H9 (cell line): Measurements from ENCODE around the gene MESD. TPM values are rescaled to one million over a fixed set of nuclear protein-coding genes. Genes with fewer than 3 reads are reported as not detected.

ENCODE experiments used
- DNase-seq: peaks from one replicate; pipeline ENCODE4 v3.0.0-alpha.2; 2017
- H2AFZ ChIP-seq: one replicate; pipeline ENCODE4 v1.6.1; 2013; ENCODE audit warnings: mild to moderate bottlenecking, low read length, control low read depth, moderate library complexity
- H2AK5ac ChIP-seq: 2 replicates; pipeline ENCODE4 v1.6.1; 2013; ENCODE audit warnings: low read length, control low read depth, mixed read lengths; ENCODE audit not compliant: insufficient read length
- H2BK120ac ChIP-seq: one replicate; pipeline ENCODE4 v1.6.1; 2013; ENCODE audit warnings: low read depth, mild to moderate bottlenecking, low read length, control low read depth, inconsistent platforms; ENCODE audit not compliant: poor library complexity, severe bottlenecking
- H2BK12ac ChIP-seq: 2 replicates; pipeline ENCODE4 v1.6.1; 2013; ENCODE audit warnings: low read length, control low read depth, mixed read lengths, low read depth; ENCODE audit not compliant: insufficient read length
- H2BK15ac ChIP-seq: 2 replicates; pipeline ENCODE4 v1.6.1; 2013; ENCODE audit warnings: low read depth, low read length, control low read depth
- H2BK20ac ChIP-seq: one replicate; pipeline ENCODE4 v1.6.1; 2013; ENCODE audit warnings: low read depth, mild to moderate bottlenecking, low read length, control low read depth, inconsistent platforms; ENCODE audit not compliant: poor library complexity, severe bottlenecking
- H2BK5ac ChIP-seq: 2 replicates; pipeline ENCODE4 v1.6.1; 2013; ENCODE audit warnings: low read length, control low read depth, mixed read lengths; ENCODE audit not compliant: insufficient read length
- H3K14ac ChIP-seq: 2 replicates; pipeline ENCODE4 v1.6.1; 2013; ENCODE audit warnings: low read length, control low read depth; ENCODE audit not compliant: insufficient read depth
- H3K18ac ChIP-seq: 2 replicates; pipeline ENCODE4 v1.6.1; 2013; ENCODE audit warnings: low read depth, mild to moderate bottlenecking, mixed read lengths, low read length, control low read depth; ENCODE audit not compliant: insufficient read length
- H3K23ac ChIP-seq: 2 replicates; pipeline ENCODE4 v1.6.1; 2013; ENCODE audit warnings: low read length, control low read depth, mixed read lengths, low read depth; ENCODE audit not compliant: insufficient read length
- H3K23me2 ChIP-seq: 2 replicates; pipeline ENCODE4 v1.6.1; 2013; ENCODE audit warnings: low read depth, mild to moderate bottlenecking, mixed read lengths, low read length, control low read depth; ENCODE audit not compliant: insufficient read length, poor library complexity, severe bottlenecking
- H3K27ac ChIP-seq: 2 replicates; pipeline ENCODE4 v1.5.1; 2013; ENCODE audit warnings: low read length, control low read depth, mixed read lengths, low read depth; ENCODE audit not compliant: insufficient read length
- H3K27me3 ChIP-seq: 2 replicates; pipeline ENCODE4 v1.6.1; 2013; ENCODE audit warnings: low read length, control low read depth, inconsistent platforms; ENCODE audit not compliant: insufficient read depth
- H3K4ac ChIP-seq: 2 replicates; pipeline ENCODE4 v1.6.1; 2013; ENCODE audit warnings: low read depth, mild to moderate bottlenecking, control low read depth, inconsistent platforms, low read length, moderate library complexity
- H3K4me1 ChIP-seq: 2 replicates; pipeline ENCODE4 v1.6.1; 2013; ENCODE audit warnings: low read length, control low read depth, inconsistent platforms; ENCODE audit not compliant: insufficient read depth
- H3K4me2 ChIP-seq: 2 replicates; pipeline ENCODE4 v1.6.1; 2013; ENCODE audit warnings: low read length, control low read depth, mixed read lengths; ENCODE audit not compliant: insufficient read length, insufficient read depth
- H3K56ac ChIP-seq: 2 replicates; pipeline ENCODE4 v1.6.1; 2013; ENCODE audit warnings: low read depth, mild to moderate bottlenecking, mixed read lengths, low read length, control low read depth; ENCODE audit not compliant: insufficient read length
- H3K79me1 ChIP-seq: 2 replicates; pipeline ENCODE4 v1.6.1; 2013; ENCODE audit warnings: low read depth, mild to moderate bottlenecking, moderate library complexity, low read length, control low read depth, inconsistent platforms; ENCODE audit not compliant: insufficient read depth, poor library complexity, severe bottlenecking
- H3K79me2 ChIP-seq: 2 replicates; pipeline ENCODE4 v1.6.1; 2013; ENCODE audit warnings: low read length, control low read depth, inconsistent platforms; ENCODE audit not compliant: insufficient read depth
- H3K9ac ChIP-seq: 2 replicates; pipeline ENCODE4 v1.6.1; 2013; ENCODE audit warnings: low read length, control low read depth, mixed read lengths; ENCODE audit not compliant: insufficient read length; ENCODE audit errors: extremely low read depth
- H3K9me3 ChIP-seq: one replicate; pipeline ENCODE4 v1.6.1; 2013; ENCODE audit warnings: low read depth, low read length, inconsistent platforms; ENCODE audit not compliant: control insufficient read depth
- H3T11ph ChIP-seq: one replicate; pipeline ENCODE4 v1.6.1; 2013; ENCODE audit warnings: mild to moderate bottlenecking, low read length, control low read depth, inconsistent platforms
- H4K20me1 ChIP-seq: one replicate; pipeline ENCODE4 v1.6.1; 2013; ENCODE audit not compliant: control insufficient read depth, insufficient read length, insufficient read depth
- H4K5ac ChIP-seq: 2 replicates; pipeline ENCODE4 v1.6.1; 2013; ENCODE audit warnings: low read depth, mild to moderate bottlenecking, mixed read lengths, low read length, control low read depth; ENCODE audit not compliant: insufficient read length
- H4K8ac ChIP-seq: replicated peaks from 2 replicates; pipeline ENCODE4 v1.6.1; 2013; ENCODE audit warnings: low read length, control low read depth, mixed read lengths, low read depth; ENCODE audit not compliant: insufficient read length
- H4K91ac ChIP-seq: 2 replicates; pipeline ENCODE4 v1.6.1; 2013; ENCODE audit warnings: low read depth, mild to moderate bottlenecking, moderate library complexity, mixed read lengths, low read length, control low read depth; ENCODE audit not compliant: insufficient read length
- H3K27ac Mint-ChIP-seq, 3 experiments: 2 replicates in 2 of 3; 3 replicates in 1 of 3; pipeline ENCODE4 v1.8.0; 2020 to 2021; ENCODE audit warnings: mixed read lengths in 3 of 3, mild to moderate bottlenecking in 1 of 3, moderate library complexity in 1 of 3
- H3K27me3 Mint-ChIP-seq: 2 replicates; pipeline ENCODE4 v1.8.0; 2021; ENCODE audit warnings: low read depth, mild to moderate bottlenecking, moderate library complexity, mixed read lengths
- H3K36me3 Mint-ChIP-seq, 3 experiments: 2 replicates in 2 of 3; 3 replicates in 1 of 3; pipeline ENCODE4 v1.8.0; 2020 to 2021; ENCODE audit warnings: low read depth in 3 of 3, mixed read lengths in 3 of 3; ENCODE audit not compliant: insufficient read depth in 1 of 3
- H3K4me1 Mint-ChIP-seq, 2 experiments: 2 replicates each; pipeline ENCODE4 v1.8.0; 2020; ENCODE audit warnings: mixed read lengths in 2 of 2
- H3K4me3 Mint-ChIP-seq, 2 experiments: 2 replicates in 1 of 2; 3 replicates in 1 of 2; pipeline ENCODE4 v1.8.0; 2020 to 2021; ENCODE audit warnings: mild to moderate bottlenecking in 2 of 2, mixed read lengths in 2 of 2, moderate library complexity in 1 of 2
- H3K9me3 Mint-ChIP-seq, 2 experiments: 2 replicates in 1 of 2; 3 replicates in 1 of 2; pipeline ENCODE4 v1.8.0; 2020; ENCODE audit warnings: mild to moderate bottlenecking in 2 of 2, mixed read lengths in 2 of 2, moderate library complexity in 1 of 2
- WGBS: extraction: QIAGEN DNeasy Blood & Tissue Kit; methylation state at CpG from one replicate; pipeline ENCODE4 v1.1.7; 2013; ENCODE audit warnings: missing lambda C conversion rate, low lambda C conversion rate, mixed read lengths; ENCODE audit not compliant: insufficient read length; ENCODE audit errors: extremely low coverage; 5-methylcytosine and 5-hydroxymethylcytosine counted together
- total RNA-seq: library from RNA; stranded (reverse); gene quantifications from 2 replicates; pipeline ENCODE4 v1.2.1, GENCODE V29; 2021
- TF ChIP-seq, protein P1 (sequence below): fragments of 200-600 bp; sonication (generic); conservative IDR thresholded peaks from 3 replicates; pipeline ENCODE4 v1.8.0; 2021; ENCODE audit warnings: antibody characterized with exemption, mild to moderate bottlenecking

Gene MESD
- total RNA-seq, 1 experiment from 2014 or later: 29.1 TPM

DNA sequence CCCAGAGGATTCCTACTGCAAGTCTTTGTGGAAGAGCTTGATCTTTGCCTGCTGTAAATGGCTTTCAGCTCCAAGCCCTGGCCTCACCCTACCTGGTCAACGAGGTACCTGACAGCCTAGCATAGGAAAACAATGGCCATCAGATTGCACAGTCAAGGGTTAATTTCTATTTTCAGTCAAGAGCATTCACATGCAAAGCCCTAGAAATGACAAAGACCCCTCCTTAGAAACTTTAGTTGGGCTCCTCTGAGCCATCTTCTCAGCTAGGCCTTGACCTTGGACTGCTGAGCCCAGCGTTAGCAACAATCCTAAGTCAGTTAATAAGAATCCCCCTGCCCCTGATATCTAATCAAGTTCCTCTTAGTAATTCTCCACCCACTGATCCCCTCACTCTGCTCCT, 18.5 kb downstream of the MESD start:
- H3K27me3 ChIP-seq: no peaks in the 10 kb centered on the region
- no peak overlapping the region for H2BK15ac ChIP-seq
- peaks cover 50 to 56% of the 10 kb centered on the region in 2 experiments for H3K4me1 Mint-ChIP-seq
- no peak overlapping the region for H2AK5ac ChIP-seq
- H3K79me2 ChIP-seq: 0 out of 2 replicates have a peak, but pooled peaks cover 2% of the 10 kb centered on the region
- H4K8ac ChIP-seq: no peak overlapping the region
- no peak overlapping the region for H2BK20ac ChIP-seq
- no peak overlapping the region for H4K5ac ChIP-seq
- peak overlapping the region; percentile 3 to 86 (median 82); a peak in 6 of 7 replicates for H3K27ac Mint-ChIP-seq
- no peak overlapping the region for H3K18ac ChIP-seq
- WGBS: no CpG with 5 or more reads among the region's 2 CpGs
- no peak overlapping the region for H3K27ac ChIP-seq
- H3K4me2 ChIP-seq: no peak overlapping the region
- H3K27me3 Mint-ChIP-seq: no peaks in the 10 kb centered on the region
- H3K4ac ChIP-seq: no peak overlapping the region
- H4K91ac ChIP-seq: no peak overlapping the region
- H2AFZ ChIP-seq: no peak overlapping the region
- no peaks in the 10 kb centered on the region; a peak in 1 of 5 replicates for H3K9me3 Mint-ChIP-seq
- H3K79me1 ChIP-seq: no peaks in the 10 kb centered on the region
- H3K23me2 ChIP-seq: no peaks in the 10 kb centered on the region
- H3K4me3 Mint-ChIP-seq: no peak overlapping the region; a peak in 1 of 5 replicates
- H2BK5ac ChIP-seq: no peak overlapping the region
- no peak overlapping the region for H3K56ac ChIP-seq
- H3K9me3 ChIP-seq: no peaks in the 10 kb centered on the region
- no peak overlapping the region for H2BK12ac ChIP-seq
- peaks cover 5 to 27% (median 25%) of the 10 kb centered on the region in 3 experiments; a peak in 5 of 7 replicates for H3K36me3 Mint-ChIP-seq
- no peak overlapping the region for H3K14ac ChIP-seq
- no peak for DNase-seq
- H3K9ac ChIP-seq: no peak overlapping the region
- no peak overlapping the region for H3T11ph ChIP-seq
- no peak overlapping the region for H2BK120ac ChIP-seq
- H4K20me1 ChIP-seq: no peaks in the 10 kb centered on the region
- TF ChIP-seq, protein P1, sequence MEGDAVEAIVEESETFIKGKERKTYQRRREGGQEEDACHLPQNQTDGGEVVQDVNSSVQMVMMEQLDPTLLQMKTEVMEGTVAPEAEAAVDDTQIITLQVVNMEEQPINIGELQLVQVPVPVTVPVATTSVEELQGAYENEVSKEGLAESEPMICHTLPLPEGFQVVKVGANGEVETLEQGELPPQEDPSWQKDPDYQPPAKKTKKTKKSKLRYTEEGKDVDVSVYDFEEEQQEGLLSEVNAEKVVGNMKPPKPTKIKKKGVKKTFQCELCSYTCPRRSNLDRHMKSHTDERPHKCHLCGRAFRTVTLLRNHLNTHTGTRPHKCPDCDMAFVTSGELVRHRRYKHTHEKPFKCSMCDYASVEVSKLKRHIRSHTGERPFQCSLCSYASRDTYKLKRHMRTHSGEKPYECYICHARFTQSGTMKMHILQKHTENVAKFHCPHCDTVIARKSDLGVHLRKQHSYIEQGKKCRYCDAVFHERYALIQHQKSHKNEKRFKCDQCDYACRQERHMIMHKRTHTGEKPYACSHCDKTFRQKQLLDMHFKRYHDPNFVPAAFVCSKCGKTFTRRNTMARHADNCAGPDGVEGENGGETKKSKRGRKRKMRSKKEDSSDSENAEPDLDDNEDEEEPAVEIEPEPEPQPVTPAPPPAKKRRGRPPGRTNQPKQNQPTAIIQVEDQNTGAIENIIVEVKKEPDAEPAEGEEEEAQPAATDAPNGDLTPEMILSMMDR: no peak
- H3K4me1 ChIP-seq: peaks cover 17% of the 10 kb centered on the region
- no peak overlapping the region for H3K23ac ChIP-seq
